Omental fat pad (tissue), 4 donors: ENCODE data around the gene BAIAP2. TPM values are rescaled to one million over a fixed set of nuclear protein-coding genes. Genes with fewer than 3 reads are reported as not detected.

ENCODE experiments used
- ATAC-seq: fragments of 150-250 bp; one replicate; pipeline ENCODE4 v1.9.1; 2016; ENCODE audit warnings: mild to moderate bottlenecking, moderate library complexity; ENCODE audit not compliant: low FRiP score
- DNase-seq: peaks from one replicate; pipeline ENCODE4 v3.0.0-alpha.2; 2019; ENCODE audit warnings: low spot score
- total RNA-seq, 4 donors: library from RNA; depleted of rRNA; stranded (reverse); fragments of >200 nt; gene quantifications; one replicate each; pipeline ENCODE4 v1.1.0, GENCODE V29; 2016
- TF ChIP-seq, protein P1 (sequence below), 3 donors: fragments of 450-650 bp; IDR thresholded peaks; one replicate each; pipeline ENCODE4 v1.5.1; 2016 to 2017; ENCODE audit warnings: antibody characterized with exemption in 3 of 3, mild to moderate bottlenecking in 3 of 3, moderate library complexity in 2 of 3

BAIAP2 gene
- total RNA-seq, 4 donors from 2014 or later: 15.9 to 50.2 (median 36.4) TPM

DNA sequence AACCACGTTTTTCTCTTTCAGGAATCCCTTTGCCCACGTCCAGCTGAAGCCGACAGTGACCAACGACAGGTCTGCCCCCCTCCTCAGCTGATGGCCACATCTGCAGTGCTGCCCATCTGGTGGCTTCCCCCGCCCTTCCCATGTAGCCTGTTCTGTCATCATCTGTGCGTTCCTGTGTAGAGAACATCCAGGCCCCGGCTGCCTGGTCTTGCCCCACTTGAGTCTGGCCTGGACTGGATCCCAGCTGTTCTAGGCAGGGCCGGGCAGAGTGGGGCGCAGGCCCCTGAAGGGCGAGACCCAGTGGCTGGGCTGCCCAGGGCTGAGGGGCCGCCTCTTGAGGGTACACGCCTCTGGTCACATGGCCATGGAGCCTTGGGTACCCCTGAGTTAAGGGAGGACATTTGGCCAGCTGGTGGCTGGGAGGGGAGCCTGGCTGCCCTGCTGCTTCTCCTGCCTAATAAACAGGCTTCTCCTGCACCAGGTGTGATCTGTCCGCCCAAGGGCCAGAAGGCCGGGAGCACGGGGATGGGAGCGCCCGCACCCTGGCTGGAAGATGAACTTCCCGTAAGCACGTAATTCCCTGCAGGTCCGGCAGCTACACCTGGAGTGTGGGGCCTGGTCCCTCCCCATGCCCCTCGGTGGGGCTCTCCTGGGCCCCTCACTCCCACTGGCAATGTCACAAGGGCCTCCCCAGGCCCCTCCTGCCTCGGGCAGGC is 81.0 kb downstream of the BAIAP2 start:
- ATAC-seq (no peak), DNase-seq (no peak)
- TF ChIP-seq, protein P1, sequence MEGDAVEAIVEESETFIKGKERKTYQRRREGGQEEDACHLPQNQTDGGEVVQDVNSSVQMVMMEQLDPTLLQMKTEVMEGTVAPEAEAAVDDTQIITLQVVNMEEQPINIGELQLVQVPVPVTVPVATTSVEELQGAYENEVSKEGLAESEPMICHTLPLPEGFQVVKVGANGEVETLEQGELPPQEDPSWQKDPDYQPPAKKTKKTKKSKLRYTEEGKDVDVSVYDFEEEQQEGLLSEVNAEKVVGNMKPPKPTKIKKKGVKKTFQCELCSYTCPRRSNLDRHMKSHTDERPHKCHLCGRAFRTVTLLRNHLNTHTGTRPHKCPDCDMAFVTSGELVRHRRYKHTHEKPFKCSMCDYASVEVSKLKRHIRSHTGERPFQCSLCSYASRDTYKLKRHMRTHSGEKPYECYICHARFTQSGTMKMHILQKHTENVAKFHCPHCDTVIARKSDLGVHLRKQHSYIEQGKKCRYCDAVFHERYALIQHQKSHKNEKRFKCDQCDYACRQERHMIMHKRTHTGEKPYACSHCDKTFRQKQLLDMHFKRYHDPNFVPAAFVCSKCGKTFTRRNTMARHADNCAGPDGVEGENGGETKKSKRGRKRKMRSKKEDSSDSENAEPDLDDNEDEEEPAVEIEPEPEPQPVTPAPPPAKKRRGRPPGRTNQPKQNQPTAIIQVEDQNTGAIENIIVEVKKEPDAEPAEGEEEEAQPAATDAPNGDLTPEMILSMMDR (IDR thresholded peaks at IDR 0.05): no peak

DNA sequence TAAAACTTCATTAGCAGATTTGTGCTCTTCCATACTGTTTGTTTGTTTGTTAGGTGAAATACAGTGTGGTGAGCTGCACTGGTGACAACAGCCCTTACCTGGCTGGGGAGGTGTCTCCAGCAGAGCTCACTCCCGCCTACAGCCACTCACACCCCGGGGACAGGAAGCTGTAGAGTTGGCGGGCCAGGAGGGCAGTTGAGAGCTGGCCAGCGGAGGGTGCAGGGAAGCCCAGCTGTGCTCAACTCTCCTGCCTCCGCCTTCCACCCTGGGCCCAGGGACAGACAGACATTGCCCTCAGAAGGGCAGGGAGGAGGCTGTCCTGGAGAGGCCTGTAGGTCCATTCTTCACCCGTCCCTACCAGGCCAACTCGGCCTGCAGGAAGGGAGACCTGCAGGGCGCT is 81.8 kb downstream of the BAIAP2 start:
- DNase-seq (no peak), ATAC-seq (no peak)
- TF ChIP-seq, protein P1 (IDR thresholded peaks at IDR 0.05): no peak

DNA sequence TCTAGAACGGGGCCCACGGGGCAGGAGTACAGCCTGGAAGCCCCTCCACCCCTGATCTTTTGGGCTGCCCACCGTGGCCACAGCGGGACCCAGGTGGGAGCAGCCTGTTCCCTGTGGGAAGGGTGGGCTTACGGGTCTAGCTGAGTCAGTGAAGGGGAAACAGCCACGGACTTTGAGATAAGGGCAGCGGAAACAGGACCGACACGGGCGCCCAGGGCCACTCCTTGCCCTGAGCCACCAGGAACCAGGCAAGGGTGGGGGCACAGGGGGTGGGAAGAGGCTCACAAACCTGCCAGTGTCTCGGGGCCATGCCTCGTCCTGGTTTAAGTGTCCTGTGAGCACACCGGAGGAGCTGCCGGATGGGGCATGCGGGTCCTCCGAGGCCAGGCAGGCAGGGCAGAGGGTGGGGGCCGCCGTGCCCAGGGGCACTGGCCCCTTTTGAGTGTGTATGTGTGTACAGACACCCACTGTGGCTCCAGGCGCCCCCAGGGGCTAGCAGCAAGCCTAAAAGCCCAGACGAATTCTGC is 82.8 kb downstream of the BAIAP2 start:
- no peak for ATAC-seq
- TF ChIP-seq, protein P1 (IDR thresholded peaks at IDR 0.05): no peak

DNA sequence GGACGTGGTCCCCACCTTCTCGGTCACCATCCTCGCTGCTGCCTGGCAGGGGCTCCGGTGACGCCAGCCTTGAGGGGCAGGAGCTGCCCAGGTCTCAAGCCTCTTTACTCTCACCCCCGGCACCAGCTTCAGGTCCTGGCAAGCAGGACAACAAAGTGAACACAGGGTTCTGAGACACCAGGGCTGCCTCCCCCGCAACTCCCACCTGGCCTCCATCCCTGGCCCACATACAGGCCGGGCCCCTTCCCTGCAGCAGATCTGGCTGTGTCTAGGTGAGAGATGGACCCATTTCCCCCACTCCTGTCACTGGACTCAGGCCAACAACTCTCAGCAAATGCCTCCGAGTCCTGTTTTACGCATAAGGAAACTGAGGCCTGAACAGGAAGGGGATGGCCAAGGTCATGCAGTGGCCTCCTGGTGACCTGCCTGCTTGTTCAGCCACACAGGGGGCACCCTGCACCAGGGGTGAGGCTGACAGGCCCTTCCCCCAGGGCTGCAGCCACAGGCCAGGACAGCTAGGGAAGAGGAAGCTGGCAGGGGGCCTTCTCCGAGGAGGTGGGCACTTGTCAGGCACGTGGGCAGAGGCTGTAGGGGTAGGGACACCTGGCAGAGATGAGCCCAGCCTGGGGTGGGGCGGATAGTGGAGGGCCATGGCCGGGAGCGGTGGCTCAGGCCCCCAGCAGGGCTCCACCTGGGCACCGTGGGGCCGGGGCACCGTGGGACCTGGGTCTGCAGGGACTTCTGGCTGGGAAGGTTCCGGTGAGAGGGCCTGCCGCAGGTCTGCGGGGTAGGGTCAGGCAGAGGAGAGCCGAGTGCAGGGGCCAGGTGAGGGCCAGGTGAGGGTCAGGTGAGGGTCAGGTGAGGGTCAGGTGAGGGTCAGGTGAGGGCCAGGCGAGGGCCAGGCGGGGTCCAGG is 83.6 kb downstream of the BAIAP2 start:
- DNase-seq (no peak), ATAC-seq (no peak)

More for the DNA sequence above, 82.8 kb downstream of the BAIAP2 start:
- no peak for DNase-seq

DNA sequence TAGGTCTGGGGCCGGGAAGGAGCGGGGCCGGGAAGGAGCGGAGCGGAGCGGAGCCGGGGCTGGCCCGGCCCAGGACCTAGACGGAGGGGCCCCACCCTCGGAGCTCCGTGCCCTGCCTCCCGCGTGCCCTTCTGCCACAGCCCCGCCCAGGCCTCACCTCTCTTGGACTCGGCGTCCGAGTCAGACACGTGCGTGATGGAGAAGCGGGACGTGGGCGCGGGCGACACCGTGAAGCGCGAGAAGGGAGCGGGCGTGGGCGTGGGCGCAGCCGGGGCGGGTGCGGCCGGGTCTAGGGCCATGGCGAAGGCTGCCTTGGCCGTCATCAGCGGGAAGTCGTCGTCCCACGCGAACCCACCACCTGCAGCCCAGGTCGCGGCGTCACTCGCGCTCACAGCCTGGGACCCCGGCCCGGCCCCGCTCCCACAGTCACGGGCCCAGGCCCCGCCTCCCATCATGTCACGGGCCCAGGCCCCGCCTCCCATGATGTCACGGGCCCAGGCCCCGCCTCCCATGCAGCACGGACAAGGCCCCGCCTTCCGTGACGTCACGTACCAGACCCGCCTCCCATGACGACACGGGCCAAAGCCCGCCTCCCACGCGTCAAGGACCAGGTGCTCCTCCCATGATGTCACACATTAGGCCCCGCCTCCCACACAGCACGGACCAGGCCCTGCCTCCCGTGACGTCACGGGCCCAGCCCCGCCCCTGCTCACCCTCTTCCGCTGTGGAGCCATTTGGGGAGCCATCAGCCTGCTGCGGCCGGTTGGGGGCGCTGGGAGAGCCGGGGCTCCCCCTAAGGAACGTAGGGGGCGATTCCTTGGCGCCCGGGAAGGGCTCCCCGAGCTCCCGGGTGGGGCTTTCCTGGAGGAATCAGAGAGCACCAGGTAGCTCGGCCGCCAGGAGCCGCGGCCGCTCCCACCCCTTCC is 84.5 kb downstream of the BAIAP2 start:
- peak; percentile 94 for DNase-seq
- ATAC-seq: peak; percentile 70
- TF ChIP-seq, protein P1 (IDR thresholded peaks at IDR 0.05): no peak

More for the DNA sequence above, 83.6 kb downstream of the BAIAP2 start:
- TF ChIP-seq, protein P1 (IDR thresholded peaks at IDR 0.05): no peak

DNA sequence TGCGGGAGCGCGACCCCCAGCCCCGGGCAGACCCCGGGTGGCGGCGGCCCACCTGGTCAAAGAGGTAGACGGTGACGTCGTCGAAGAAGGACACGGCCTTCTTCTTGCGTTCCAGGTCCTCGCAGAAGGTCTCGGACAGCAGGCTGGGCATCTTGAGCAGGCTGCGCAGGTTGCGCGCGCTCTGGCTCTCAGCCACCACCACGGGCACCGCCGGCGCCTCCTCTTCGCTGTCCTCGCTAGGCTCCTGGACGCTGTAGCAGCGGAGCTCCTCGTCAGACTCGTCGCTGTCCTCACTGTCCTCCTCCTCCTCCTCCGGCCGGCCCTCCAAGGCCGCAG is 85.2 kb downstream of the BAIAP2 start:
- DNase-seq (no peak), ATAC-seq (no peak)
- TF ChIP-seq, protein P1 (IDR thresholded peaks at IDR 0.05): no peak
